ENCODE measurements around the gene ARHGAP8. TPM values are rescaled to one million over a fixed set of nuclear protein-coding genes. Genes with fewer than 3 reads are reported as not detected.

The ARHGAP8 gene
- total and polyA plus RNA-seq, 2 of the 13 experiments (the other 11 are each of a cell fraction or from before 2014, with no cell fraction given), result 0.07 TPM; not detected in 1

GRCh38 chr22:44735518-44736428 is 16.6 kb upstream of the ARHGAP8 start (continued):
- no peak for TF ChIP-seq RBAK (CRISPR knock-in tag; IDR thresholded peaks at IDR 0.05)
- TF ChIP-seq HES4 (CRISPR knock-in tag; IDR thresholded peaks at IDR 0.05; ENCODE audit: borderline replicate concordance), result no peak
- no peak for TF ChIP-seq ZNF362 (CRISPR knock-in tag; IDR thresholded peaks at IDR 0.05; ENCODE audit: borderline replicate concordance)
- TF ChIP-seq HNRNPLL (IDR thresholded peaks at IDR 0.05; ENCODE audit: low read depth, low read length, poor library complexity, severe bottlenecking), result no peak
- TF ChIP-seq ZNF841 (CRISPR knock-in tag; IDR thresholded peaks at IDR 0.05; ENCODE audit: borderline replicate concordance), result no peak

DNA sequence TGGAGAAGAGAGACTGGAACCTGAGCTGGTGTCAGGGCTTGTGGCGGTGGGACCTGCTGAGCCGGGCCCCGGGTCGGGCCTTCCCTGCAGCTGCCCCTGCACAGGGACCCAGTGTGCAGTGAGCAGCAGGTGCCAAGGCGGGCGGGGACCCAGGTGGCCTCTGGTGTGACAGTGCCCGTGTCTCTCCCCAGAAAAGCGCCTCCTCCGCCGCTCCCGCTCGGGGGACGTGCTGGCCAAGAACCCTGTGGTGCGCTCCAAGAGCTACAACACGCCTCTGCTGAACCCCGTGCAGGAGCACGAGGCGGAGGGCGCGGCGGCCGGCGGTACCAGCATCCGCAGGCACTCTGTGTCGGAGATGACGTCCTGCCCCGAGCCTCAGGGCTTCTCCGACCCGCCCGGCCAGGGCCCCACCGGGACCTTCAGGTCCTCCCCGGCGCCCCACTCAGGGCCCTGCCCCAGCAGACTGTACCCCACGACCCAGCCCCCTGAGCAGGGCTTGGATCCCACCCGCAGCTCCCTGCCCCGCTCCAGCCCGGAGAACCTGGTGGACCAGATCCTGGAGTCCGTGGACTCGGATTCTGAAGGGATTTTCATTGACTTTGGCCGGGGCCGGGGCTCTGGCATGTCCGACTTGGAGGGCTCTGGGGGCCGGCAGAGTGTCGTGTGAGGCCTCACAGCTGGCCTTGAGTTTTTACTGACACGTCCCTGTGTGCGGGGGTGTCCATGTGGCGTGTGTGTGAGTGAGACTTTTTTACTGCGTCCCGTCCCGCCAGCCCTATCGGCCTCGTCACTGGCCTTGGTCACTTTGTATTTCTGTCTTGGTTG is 15.6 kb upstream of the ARHGAP8 start:
- WGBS (ENCODE audit: low lambda C conversion rate), result 72% methylated on average over 37 of the region's 52 CpGs
- Histone ChIP-seq H4K20me1 (ENCODE audit: insufficient read depth, low read length) (peaks cover 7% of the 10 kb centered on the region; the same call in 1 of the 2 replicates), H3K27me3 (ENCODE audit: control insufficient read depth in 1 of 2, insufficient read depth in 2 of 2, low read length in 2 of 2) (no peaks in the 10 kb centered on the region; a peak in 1 of 5 replicates), H3K9me3 (ENCODE audit: low read length) (no peaks in the 10 kb centered on the region), H3K4me3 (replicated peaks in 1 of 3; ENCODE audit: insufficient read depth in 1 of 3, low read depth in 2 of 3, low read length in 3 of 3) (peak overlapping the region in 1 of 3 experiments; percentile 43; a peak in 1 of 6 replicates), H3K27ac (ENCODE audit: extremely low read length, insufficient read depth, low read length) (no peak overlapping the region), H3K4me1 (ENCODE audit: insufficient read depth, low read length) (peaks cover 37% of the 10 kb centered on the region), H2AFZ (ENCODE audit: low read length) (no peak overlapping the region), H3K79me2 (ENCODE audit: insufficient read depth, low read length) (no peaks in the 10 kb centered on the region), H3K4me2 (ENCODE audit: low read depth, low read length) (no peak overlapping the region), H3K36me3 (replicated peaks in 1 of 2; ENCODE audit: control insufficient read depth in 1 of 2, insufficient read depth in 2 of 2, low read length in 2 of 2) (0 out of 5 replicates have a peak, but pooled peaks cover 0 to 2% of the 10 kb centered on the region in 2 experiments), H3K9ac (ENCODE audit: insufficient read depth, low read depth, low read length) (no peak overlapping the region)
- in situ Hi-C loops (cut with HindIII; ENCODE audit: extremely low pct_ligation_motif_present, low pct_unique_long_range_greater_than_20kb) (loop anchor here (5.0 kb wide), 1 partner anchor 39 kb away; no protein-coding TSS in a partner anchor), intact Hi-C loops (cut with micrococcal nuclease; ENCODE audit: unreplicated experiment) (no loop called here)
- DNase-seq (ENCODE audit: low spot score) (no peak), ATAC-seq (0 out of 3 replicates have a peak, but pooled peaks have one; percentile 1), FAIRE-seq (no peak)
- ChIA-PET POLR2A (no interaction called here), CTCF (ENCODE audit: low intra/inter-chr PET ratio, low total read pairs) (interaction anchor here (0.6 to 2.5 kb wide), 3 partner anchors 39 to 52 kb away, joined by 3 to 38 read pairs (median 10); no protein-coding TSS in a partner anchor)
- no TSS peak for BruUV-seq (replicated peaks)
- TF ChIP-seq SP140L (CRISPR knock-in tag; IDR thresholded peaks at IDR 0.05; ENCODE audit: borderline replicate concordance), result no peak
- no peak for TF ChIP-seq CEBPZ (IDR thresholded peaks at IDR 0.05; ENCODE audit: low read length)
- no peak for TF ChIP-seq SMARCE1 (IDR thresholded peaks at IDR 0.05; ENCODE audit: borderline replicate concordance)
- no peak for TF ChIP-seq NFYC (CRISPR knock-in tag; IDR thresholded peaks at IDR 0.05)
- TF ChIP-seq, protein P1, sequence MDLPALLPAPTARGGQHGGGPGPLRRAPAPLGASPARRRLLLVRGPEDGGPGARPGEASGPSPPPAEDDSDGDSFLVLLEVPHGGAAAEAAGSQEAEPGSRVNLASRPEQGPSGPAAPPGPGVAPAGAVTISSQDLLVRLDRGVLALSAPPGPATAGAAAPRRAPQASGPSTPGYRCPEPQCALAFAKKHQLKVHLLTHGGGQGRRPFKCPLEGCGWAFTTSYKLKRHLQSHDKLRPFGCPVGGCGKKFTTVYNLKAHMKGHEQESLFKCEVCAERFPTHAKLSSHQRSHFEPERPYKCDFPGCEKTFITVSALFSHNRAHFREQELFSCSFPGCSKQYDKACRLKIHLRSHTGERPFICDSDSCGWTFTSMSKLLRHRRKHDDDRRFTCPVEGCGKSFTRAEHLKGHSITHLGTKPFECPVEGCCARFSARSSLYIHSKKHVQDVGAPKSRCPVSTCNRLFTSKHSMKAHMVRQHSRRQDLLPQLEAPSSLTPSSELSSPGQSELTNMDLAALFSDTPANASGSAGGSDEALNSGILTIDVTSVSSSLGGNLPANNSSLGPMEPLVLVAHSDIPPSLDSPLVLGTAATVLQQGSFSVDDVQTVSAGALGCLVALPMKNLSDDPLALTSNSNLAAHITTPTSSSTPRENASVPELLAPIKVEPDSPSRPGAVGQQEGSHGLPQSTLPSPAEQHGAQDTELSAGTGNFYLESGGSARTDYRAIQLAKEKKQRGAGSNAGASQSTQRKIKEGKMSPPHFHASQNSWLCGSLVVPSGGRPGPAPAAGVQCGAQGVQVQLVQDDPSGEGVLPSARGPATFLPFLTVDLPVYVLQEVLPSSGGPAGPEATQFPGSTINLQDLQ (CRISPR knock-in tag; IDR thresholded peaks at IDR 0.05), result 0 out of 2 replicates have a peak, but pooled peaks have one; percentile 24
- TF ChIP-seq ZBTB38 (CRISPR knock-in tag; IDR thresholded peaks at IDR 0.05), result no peak
- no peak for TF ChIP-seq ARNT2 (CRISPR knock-in tag; IDR thresholded peaks at IDR 0.05; ENCODE audit: low read depth)
